Measurements from ENCODE around the gene TMEM170A. TPM values are rescaled to one million over a fixed set of nuclear protein-coding genes. Genes with fewer than 3 reads are reported as not detected.

Gene TMEM170A
- total RNA-seq, 2 donors from 2014 or later: 21.5 to 35.9 TPM

GRCh38 chr16:75423723-75424104 lies 40.8 kb downstream of the TMEM170A start:
- H3K4me3 ChIP-seq: no peak overlapping the region
- no peak overlapping the region for H3K27ac ChIP-seq
- no peaks in the 10 kb centered on the region for H3K4me1 ChIP-seq (replicated peaks)
- WGBS: 72% methylated on average over 4 of the region's 4 CpGs
- intact Hi-C loops (cut with DNase I): no loop called here
- H3K27me3 ChIP-seq (replicated peaks; ENCODE audit: insufficient read depth): no peaks in the 10 kb centered on the region
- no peak for TF ChIP-seq POLR2A (IDR thresholded peaks at IDR 0.05)
- TF ChIP-seq POLR2AphosphoS5 (IDR thresholded peaks at IDR 0.05): no peak
- TF ChIP-seq CTCF (IDR thresholded peaks at IDR 0.05): no peak
- H3K9me3 ChIP-seq: no peaks in the 10 kb centered on the region
- no peaks in the 10 kb centered on the region for H3K36me3 ChIP-seq
- DNase-seq (ENCODE audit: low spot score): no peak

DNA sequence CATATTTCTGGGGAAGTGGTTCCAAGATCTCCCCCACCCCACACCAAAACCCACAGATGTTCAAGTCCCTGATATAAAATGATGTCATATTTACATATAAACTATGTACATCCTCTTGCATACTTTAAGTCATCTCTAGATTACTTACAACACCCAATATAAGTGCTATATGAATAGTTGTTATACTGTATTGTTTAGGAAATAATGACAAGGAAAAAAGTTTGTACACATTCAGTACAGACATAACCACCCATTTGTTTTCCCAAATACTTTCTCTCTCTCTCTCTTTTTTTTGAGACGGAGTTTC lies 42.7 kb downstream of the TMEM170A start:
- DNase-seq (ENCODE audit: low spot score): no peak
- intact Hi-C loops (cut with DNase I): no loop called here
- H3K9me3 ChIP-seq: no peaks in the 10 kb centered on the region
- no peaks in the 10 kb centered on the region for H3K4me1 ChIP-seq (replicated peaks)
- TF ChIP-seq POLR2AphosphoS5 (IDR thresholded peaks at IDR 0.05) (no peak), POLR2A (IDR thresholded peaks at IDR 0.05) (no peak), CTCF (IDR thresholded peaks at IDR 0.05) (no peak)
- no peak overlapping the region for H3K27ac ChIP-seq
- H3K27me3 ChIP-seq (replicated peaks; ENCODE audit: insufficient read depth): no peaks in the 10 kb centered on the region
- no peak overlapping the region for H3K4me3 ChIP-seq
- no peaks in the 10 kb centered on the region for H3K36me3 ChIP-seq
- 95% methylated on average over 1 of the region's 1 CpG for whole genome bisulfite sequencing

DNA sequence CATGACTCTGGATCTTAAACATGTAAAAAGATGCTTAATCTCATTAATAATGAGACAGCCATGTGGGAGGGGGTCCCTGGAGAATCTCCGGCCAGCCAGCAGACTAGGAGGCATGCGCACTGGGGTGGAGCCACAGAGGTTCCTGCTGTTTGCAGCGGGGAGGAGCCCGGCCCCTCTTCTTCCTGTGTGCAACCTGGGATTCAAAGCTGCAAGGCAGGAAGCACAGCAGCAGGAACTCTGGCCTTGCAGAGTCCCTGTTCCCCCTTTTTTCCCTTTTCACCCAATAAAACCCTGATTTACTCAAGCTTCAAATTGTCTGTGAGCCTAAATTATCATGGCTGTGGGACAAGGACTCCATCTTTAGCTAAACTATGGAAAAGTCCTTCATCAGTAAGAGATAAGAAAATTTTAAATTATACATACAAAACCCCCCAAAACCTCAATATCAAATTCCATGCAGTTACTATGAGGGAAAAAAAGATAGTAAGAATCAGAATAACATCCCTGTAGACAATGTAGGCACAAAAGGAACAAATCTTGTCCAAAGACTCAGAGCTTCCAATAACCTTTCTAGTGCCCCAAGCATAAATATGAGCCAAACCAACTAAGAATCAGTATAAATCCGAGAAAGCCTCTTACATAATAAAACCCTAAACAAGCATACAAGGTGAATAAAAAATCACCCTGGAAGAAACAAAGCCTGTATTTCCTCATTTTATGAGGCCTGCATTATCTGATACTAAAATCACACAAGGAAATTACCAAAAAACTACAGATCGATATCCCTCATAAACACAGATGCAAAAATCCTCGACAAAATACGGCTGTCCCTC lies 43.3 kb downstream of the TMEM170A start:
- Histone ChIP-seq H3K36me3 (no peaks in the 10 kb centered on the region), H3K27me3 (replicated peaks; ENCODE audit: insufficient read depth) (no peaks in the 10 kb centered on the region), H3K4me1 (replicated peaks) (no peaks in the 10 kb centered on the region), H3K9me3 (no peaks in the 10 kb centered on the region), H3K4me3 (no peak overlapping the region), H3K27ac (no peak overlapping the region)
- DNase-seq (ENCODE audit: low spot score): peak; percentile 35
- intact Hi-C loops (cut with DNase I): no loop called here
- 17% methylated on average over 8 of the region's 8 CpGs for WGBS
- TF ChIP-seq POLR2AphosphoS5 (IDR thresholded peaks at IDR 0.05) (peak; percentile 31), POLR2A (IDR thresholded peaks at IDR 0.05) (no peak)

GRCh38 chr16:75416904-75417565 lies 47.5 kb downstream of the TMEM170A start:
- TF ChIP-seq CTCF (IDR thresholded peaks at IDR 0.05): no peak
- TF ChIP-seq POLR2AphosphoS5 (IDR thresholded peaks at IDR 0.05): no peak
- TF ChIP-seq POLR2A (IDR thresholded peaks at IDR 0.05): no peak
- H3K9me3 ChIP-seq: no peaks in the 10 kb centered on the region
- DNase-seq (ENCODE audit: low spot score): no peak
- 41% methylated on average over 2 of the region's 2 CpGs for WGBS
- H3K27ac ChIP-seq: no peak overlapping the region
- no peaks in the 10 kb centered on the region for H3K4me1 ChIP-seq (replicated peaks)
- H3K4me3 ChIP-seq: no peak overlapping the region
- H3K36me3 ChIP-seq: no peaks in the 10 kb centered on the region
- intact Hi-C loops (cut with DNase I): no loop called here
- H3K27me3 ChIP-seq (replicated peaks; ENCODE audit: insufficient read depth): no peaks in the 10 kb centered on the region

- H3K4me1 ChIP-seq (replicated peaks): no peaks in the 10 kb centered on the region
- no peaks in the 10 kb centered on the region for H3K27me3 ChIP-seq (replicated peaks; ENCODE audit: insufficient read depth)
- TF ChIP-seq POLR2AphosphoS5 (IDR thresholded peaks at IDR 0.05) (no peak), POLR2A (IDR thresholded peaks at IDR 0.05) (no peak), CTCF (IDR thresholded peaks at IDR 0.05) (no peak)
- no peak for DNase-seq (ENCODE audit: low spot score)
- intact Hi-C loops (cut with DNase I): no loop called here
- H3K9me3 ChIP-seq: no peaks in the 10 kb centered on the region
- WGBS: 68% methylated on average over 4 of the region's 4 CpGs
- no peak overlapping the region for H3K4me3 ChIP-seq
- H3K27ac ChIP-seq: no peak overlapping the region
- no peaks in the 10 kb centered on the region for H3K36me3 ChIP-seq
These were observed 49.2 kb downstream of the TMEM170A start for GRCh38 chr16:75415169-75415905.

All from prostate gland (tissue), 2 donors.